Kidney (tissue), 14 donors: ENCODE data around the gene PLXNC1. TPM values are rescaled to one million over a fixed set of nuclear protein-coding genes. Genes with fewer than 3 reads are reported as not detected.

ENCODE experiments used
- DNase-seq, 5 donors: peaks; one replicate each; pipeline ENCODE4 v3.0.0-alpha.2; 2013 to 2020
- FAIRE-seq: peaks from 2 replicates; lab custom pipeline; 2012; peaks lifted over from hg19 to GRCh38; lab: Jason Lieb, UNC
- H3K27ac ChIP-seq, 2 donors: one replicate each; pipeline ENCODE4 v1.7.0; 2013; ENCODE audit warnings: low read depth in 2 of 2, low read length in 2 of 2, inconsistent platforms in 1 of 2
- H3K27me3 ChIP-seq: one replicate; pipeline ENCODE4 v1.7.1; 2013; ENCODE audit warnings: low read length, inconsistent platforms; ENCODE audit not compliant: control insufficient read depth, insufficient read depth
- H3K36me3 ChIP-seq, 3 donors: one replicate each; pipeline versions ENCODE4 v1.7.0 to v1.7.1; 2013; ENCODE audit warnings: low read length in 3 of 3, control low read depth in 1 of 3, inconsistent platforms in 1 of 3; ENCODE audit not compliant: insufficient read depth in 3 of 3, control insufficient read depth in 2 of 3
- H3K4me1 ChIP-seq, 3 donors: one replicate each; pipeline versions ENCODE4 v1.7.0 to v1.7.1; 2013; ENCODE audit warnings: low read length in 3 of 3, inconsistent platforms in 1 of 3, low read depth in 1 of 3; ENCODE audit not compliant: control insufficient read depth in 2 of 3, insufficient read depth in 2 of 3
- H3K4me3 ChIP-seq, 3 donors: one replicate each; pipeline versions ENCODE4 v1.7.0 to v1.8.1; 2013; ENCODE audit warnings: low read length in 3 of 3, control low read depth in 1 of 3, inconsistent platforms in 1 of 3
- H3K9ac ChIP-seq, 3 donors: one replicate each; pipeline versions ENCODE4 v1.7.0 to v1.7.1; 2013; ENCODE audit warnings: low read length in 3 of 3, control low read depth in 1 of 3, inconsistent platforms in 1 of 3
- H3K9me3 ChIP-seq, 3 donors: one replicate each; pipeline versions ENCODE4 v1.7.0 to v1.7.1; 2013; ENCODE audit warnings: low read length in 3 of 3, control low read depth in 1 of 3, inconsistent platforms in 1 of 3; ENCODE audit not compliant: control insufficient read depth in 2 of 3, insufficient read depth in 1 of 3
- intact Hi-C: fragments of 100-400 bp; cut with DNase I; formaldehyde crosslinking; loops from one replicate; pipeline ENCODE4 v1.11.1; 2022
- polyA plus RNA-seq: library from polyadenylated mRNA; stranded (reverse); fragments of 350-450 nt; fragmentation: Illumina TruSeq; extraction: RNeasy Lipid Tissue Mini Kit (QIAGEN cat#74804); gene quantifications from one replicate; pipeline ENCODE4 v1.2.3, GENCODE V29; 2014; ENCODE audit warnings: low read depth, low replicate concordance; ENCODE audit not compliant: insufficient read depth
- total RNA-seq: library from RNA; stranded (reverse); fragmentation: NEBNext Ultra II Directional; extraction: Animal tissue kit (Norgen Biotek cat#: 25700); gene quantifications from one replicate; pipeline ENCODE4 v1.2.1, GENCODE V29; 2021
- TF ChIP-seq, protein P1 (sequence below): IDR thresholded peaks from 3 replicates; pipeline ENCODE4 v1.5.1; 2012; ENCODE audit warnings: mild to moderate bottlenecking, moderate library complexity, borderline replicate concordance; ENCODE audit not compliant: insufficient read depth; ENCODE audit errors: extremely low read depth
- donor health status: control.
- donor health status: control.
- donor health status: control.
- donor health status: control.
- donor health status: control.
- donor health status: DM: yes; HTN: yes; CAD: no.
- donor health status: Normal renal cell carcinoma (clear cell type).

PLXNC1 gene
- total and polyA plus RNA-seq, 2 donors from 2014 or later: 1.8 to 11.6 TPM

DNA sequence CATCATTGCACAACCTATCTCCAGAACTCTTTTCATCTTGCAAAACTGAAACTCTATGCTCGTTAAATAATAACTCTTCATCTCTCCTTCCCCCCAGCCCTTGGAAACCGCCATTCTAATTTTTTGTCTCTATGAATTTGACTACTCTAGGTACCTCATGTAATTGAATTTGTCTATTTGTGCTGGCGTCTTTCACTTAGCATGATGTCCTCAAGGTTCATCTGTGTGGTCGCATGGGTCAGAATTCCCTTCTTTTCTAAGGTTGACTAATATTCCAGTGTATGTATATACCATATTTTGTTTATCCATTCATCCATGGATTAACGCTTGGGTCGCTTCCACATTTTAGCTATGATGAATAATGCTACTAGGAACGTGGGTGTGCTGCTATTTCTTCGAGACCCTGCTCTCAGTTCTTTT is 80.1 kb downstream of the PLXNC1 start:
- H3K27ac ChIP-seq: no peak overlapping the region
- TF ChIP-seq, protein P1, sequence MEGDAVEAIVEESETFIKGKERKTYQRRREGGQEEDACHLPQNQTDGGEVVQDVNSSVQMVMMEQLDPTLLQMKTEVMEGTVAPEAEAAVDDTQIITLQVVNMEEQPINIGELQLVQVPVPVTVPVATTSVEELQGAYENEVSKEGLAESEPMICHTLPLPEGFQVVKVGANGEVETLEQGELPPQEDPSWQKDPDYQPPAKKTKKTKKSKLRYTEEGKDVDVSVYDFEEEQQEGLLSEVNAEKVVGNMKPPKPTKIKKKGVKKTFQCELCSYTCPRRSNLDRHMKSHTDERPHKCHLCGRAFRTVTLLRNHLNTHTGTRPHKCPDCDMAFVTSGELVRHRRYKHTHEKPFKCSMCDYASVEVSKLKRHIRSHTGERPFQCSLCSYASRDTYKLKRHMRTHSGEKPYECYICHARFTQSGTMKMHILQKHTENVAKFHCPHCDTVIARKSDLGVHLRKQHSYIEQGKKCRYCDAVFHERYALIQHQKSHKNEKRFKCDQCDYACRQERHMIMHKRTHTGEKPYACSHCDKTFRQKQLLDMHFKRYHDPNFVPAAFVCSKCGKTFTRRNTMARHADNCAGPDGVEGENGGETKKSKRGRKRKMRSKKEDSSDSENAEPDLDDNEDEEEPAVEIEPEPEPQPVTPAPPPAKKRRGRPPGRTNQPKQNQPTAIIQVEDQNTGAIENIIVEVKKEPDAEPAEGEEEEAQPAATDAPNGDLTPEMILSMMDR: no peak
- H3K9ac ChIP-seq: no peak overlapping the region
- H3K36me3 ChIP-seq: no peaks in the 10 kb centered on the region
- no peaks in the 10 kb centered on the region for H3K9me3 ChIP-seq
- no peak overlapping the region for H3K4me3 ChIP-seq
- DNase-seq (no peak), FAIRE-seq (no peak)
- H3K27me3 ChIP-seq: no peaks in the 10 kb centered on the region
- intact Hi-C loops: no loop called here
- no peaks in the 10 kb centered on the region for H3K4me1 ChIP-seq

GRCh38 chr12:94229902-94230301 is 81.5 kb downstream of the PLXNC1 start:
- Histone ChIP-seq H3K36me3 (no peaks in the 10 kb centered on the region), H3K4me1 (no peaks in the 10 kb centered on the region), H3K4me3 (no peak overlapping the region), H3K27ac (no peak overlapping the region), H3K9me3 (no peaks in the 10 kb centered on the region), H3K27me3 (no peaks in the 10 kb centered on the region), H3K9ac (no peak overlapping the region)
- DNase-seq (no peak), FAIRE-seq (no peak)
- TF ChIP-seq, protein P1: no peak
- intact Hi-C loops: no loop called here

DNA sequence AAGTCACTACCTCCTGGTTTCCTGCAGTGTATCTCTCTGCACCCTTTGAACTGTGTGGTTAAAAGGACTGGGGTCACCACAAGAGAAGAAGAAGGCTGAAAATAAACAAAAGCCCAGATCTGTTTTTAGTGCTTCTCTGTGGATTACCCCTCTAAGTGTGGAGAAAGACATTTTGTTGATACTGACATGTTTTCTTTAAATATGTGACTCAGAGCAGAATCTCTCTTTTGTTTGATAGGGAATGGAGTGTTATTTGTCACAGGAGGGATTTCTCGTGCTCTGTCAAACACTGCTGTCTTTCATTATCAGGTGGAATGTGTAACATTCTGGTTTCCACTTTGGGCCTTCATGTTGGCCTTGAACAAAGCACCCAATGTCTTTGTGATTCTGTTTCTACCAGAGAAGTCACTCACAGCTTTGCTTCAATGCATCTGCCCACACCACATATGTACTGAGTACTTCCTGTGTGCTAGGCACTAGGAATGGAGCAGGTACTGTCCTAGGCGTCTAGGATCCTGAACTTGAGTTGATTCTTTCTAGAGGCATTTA is 82.1 kb downstream of the PLXNC1 start:
- intact Hi-C loops: no loop called here
- H3K27ac ChIP-seq: no peak overlapping the region
- no peaks in the 10 kb centered on the region for H3K9me3 ChIP-seq
- H3K4me1 ChIP-seq: no peaks in the 10 kb centered on the region
- H3K36me3 ChIP-seq: no peaks in the 10 kb centered on the region
- H3K27me3 ChIP-seq: no peaks in the 10 kb centered on the region
- no peak overlapping the region for H3K9ac ChIP-seq
- FAIRE-seq (no peak), DNase-seq (no peak)
- TF ChIP-seq, protein P1: no peak
- H3K4me3 ChIP-seq: no peak overlapping the region

GRCh38 chr12:94231709-94232108 is 83.3 kb downstream of the PLXNC1 start:
- FAIRE-seq (no peak), DNase-seq (no peak)
- TF ChIP-seq, protein P1: no peak
- intact Hi-C loops: no loop called here
- Histone ChIP-seq H3K4me3 (no peak overlapping the region), H3K36me3 (no peaks in the 10 kb centered on the region), H3K4me1 (no peaks in the 10 kb centered on the region), H3K9me3 (no peaks in the 10 kb centered on the region), H3K27ac (no peak overlapping the region), H3K27me3 (no peaks in the 10 kb centered on the region), H3K9ac (no peak overlapping the region)
